ENCODE results near the gene PRF1. TPM values are rescaled to one million over a fixed set of nuclear protein-coding genes. Genes with fewer than 3 reads are reported as not detected.

Gene PRF1
- total and polyA plus RNA-seq, 2 donors (not counting 1 experiment from before 2014, with no cell fraction given) = 1.0 to 1.9 TPM

DNA sequence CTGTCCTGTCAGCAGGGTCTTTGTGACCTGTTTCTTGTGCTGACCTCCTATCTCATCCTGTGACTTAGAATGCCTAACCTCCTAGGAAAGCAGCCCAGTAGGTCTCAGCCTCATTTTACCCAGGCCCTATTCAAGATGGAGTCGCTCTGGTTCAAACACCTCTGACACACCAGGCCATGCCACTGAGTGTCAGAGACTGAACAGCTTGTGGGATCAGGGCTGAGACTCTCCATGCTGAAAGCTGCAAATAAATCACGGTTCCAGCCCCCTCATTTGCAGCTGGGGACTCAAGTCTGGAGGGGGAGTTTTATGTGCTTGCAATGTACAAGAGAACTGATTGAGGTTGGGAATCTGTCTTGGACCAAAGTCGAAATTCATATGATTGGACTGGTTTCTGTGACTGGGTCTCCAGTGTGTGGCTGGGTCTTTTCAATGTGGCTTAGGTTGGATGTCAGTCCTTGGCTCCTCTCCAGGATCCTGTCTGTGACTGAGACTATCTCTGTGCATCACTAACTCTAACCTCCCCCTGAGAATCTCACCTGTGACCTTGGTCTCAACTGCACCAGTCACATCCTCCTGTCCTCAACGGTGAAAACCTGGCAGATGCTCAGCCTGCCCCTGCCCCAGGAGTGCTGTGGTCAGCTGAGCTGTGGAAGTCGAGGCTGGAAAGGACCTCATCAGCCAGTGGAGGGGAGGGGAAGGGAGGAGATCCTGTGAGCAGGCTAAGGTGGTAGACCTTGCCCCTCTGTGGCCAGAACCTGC lies 11.7 kb downstream of the PRF1 start:
- H3K9me3 ChIP-seq (ENCODE audit: control extremely low read depth in 1 of 3, control insufficient read depth in 2 of 3, insufficient read depth in 1 of 3, low read length in 2 of 3) = no peaks in the 10 kb centered on the region
- ChIA-PET CTCF (interaction anchor here (0.6 kb wide), 1 partner anchor 101 kb away, joined by 3 read pairs; no protein-coding TSS in a partner anchor), POLR2A (no interaction called here)
- WGBS (ENCODE audit: insufficient coverage) = 58% methylated on average over 4 of the region's 5 CpGs
- no peaks in the 10 kb centered on the region for H4K20me1 ChIP-seq (ENCODE audit: control insufficient read depth, insufficient read depth, low read length, poor library complexity, severe bottlenecking)
- no peak overlapping the region for H3K4me3 ChIP-seq (ENCODE audit: control extremely low read depth in 1 of 5, extremely low read depth in 1 of 5, insufficient read depth in 1 of 5, low read depth in 2 of 5, low read length in 4 of 5)
- Mint-ChIP-seq H3K27ac (no peak overlapping the region), H3K4me1 (no peaks in the 10 kb centered on the region), H3K9me3 (ENCODE audit: insufficient read depth) (no peaks in the 10 kb centered on the region), H3K4me3 (no peak overlapping the region), H3K27me3 (peaks cover 47% of the 10 kb centered on the region)
- intact Hi-C loops (cut with micrococcal nuclease) = no loop called here
- no peak overlapping the region for H3K27ac ChIP-seq (ENCODE audit: low read length in 2 of 2)
- no peaks in the 10 kb centered on the region for H3K36me3 ChIP-seq (replicated peaks in 1 of 2; ENCODE audit: control extremely low read depth in 1 of 2, control insufficient read depth in 1 of 2, extremely low read depth in 1 of 2, insufficient read depth in 2 of 2, low read length in 1 of 2)
- no peaks in the 10 kb centered on the region for H3K4me1 ChIP-seq (ENCODE audit: control insufficient read depth in 2 of 2, insufficient read depth in 2 of 2, low read length in 2 of 2)
- H2AFZ ChIP-seq (ENCODE audit: insufficient read depth, low read depth, low read length, poor library complexity, severe bottlenecking) = no peak overlapping the region
- no peak overlapping the region for H3K9ac ChIP-seq (ENCODE audit: low read length)
- ATAC-seq (ENCODE audit: low read depth) = no peak
- peaks cover 0 to 3% (median 0%) of the 10 kb centered on the region in 4 experiments for H3K27me3 ChIP-seq (replicated peaks in 1 of 4; ENCODE audit: control extremely low read depth in 1 of 4, control insufficient read depth in 3 of 4, insufficient read depth in 4 of 4, low read length in 3 of 4)
- no peaks in the 10 kb centered on the region for H3K79me2 ChIP-seq (ENCODE audit: control insufficient read depth, insufficient read depth, low read length)
- TF ChIP-seq, protein P1, sequence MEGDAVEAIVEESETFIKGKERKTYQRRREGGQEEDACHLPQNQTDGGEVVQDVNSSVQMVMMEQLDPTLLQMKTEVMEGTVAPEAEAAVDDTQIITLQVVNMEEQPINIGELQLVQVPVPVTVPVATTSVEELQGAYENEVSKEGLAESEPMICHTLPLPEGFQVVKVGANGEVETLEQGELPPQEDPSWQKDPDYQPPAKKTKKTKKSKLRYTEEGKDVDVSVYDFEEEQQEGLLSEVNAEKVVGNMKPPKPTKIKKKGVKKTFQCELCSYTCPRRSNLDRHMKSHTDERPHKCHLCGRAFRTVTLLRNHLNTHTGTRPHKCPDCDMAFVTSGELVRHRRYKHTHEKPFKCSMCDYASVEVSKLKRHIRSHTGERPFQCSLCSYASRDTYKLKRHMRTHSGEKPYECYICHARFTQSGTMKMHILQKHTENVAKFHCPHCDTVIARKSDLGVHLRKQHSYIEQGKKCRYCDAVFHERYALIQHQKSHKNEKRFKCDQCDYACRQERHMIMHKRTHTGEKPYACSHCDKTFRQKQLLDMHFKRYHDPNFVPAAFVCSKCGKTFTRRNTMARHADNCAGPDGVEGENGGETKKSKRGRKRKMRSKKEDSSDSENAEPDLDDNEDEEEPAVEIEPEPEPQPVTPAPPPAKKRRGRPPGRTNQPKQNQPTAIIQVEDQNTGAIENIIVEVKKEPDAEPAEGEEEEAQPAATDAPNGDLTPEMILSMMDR (IDR thresholded peaks at IDR 0.05) = no peak
- no peak for TF ChIP-seq EZH2 (IDR thresholded peaks at IDR 0.05; ENCODE audit: borderline replicate concordance, insufficient read depth, low read depth, low read length, poor library complexity, severe bottlenecking)
- no peak overlapping the region for H3K4me2 ChIP-seq (replicated peaks; ENCODE audit: low read depth, low read length, poor library complexity, severe bottlenecking)
- DNase-seq = no peak
